Endothelial cell of umbilical vein (primary cell): ENCODE data around the gene LMNB1. TPM values are rescaled to one million over a fixed set of nuclear protein-coding genes. Genes with fewer than 3 reads are reported as not detected.

ENCODE experiments used
- BruUV-seq: library from RNA; stranded (reverse); fragments of 400-500 nt; replicated peaks from 2 replicates; lab custom pipeline; 2021; lab: Mats Ljungman, UMichigan
- CTCF ChIA-PET: fragments of 300-600, 350-600 bp; sonication (Branson Sonifier 250); formaldehyde crosslinking; loops from one replicate; lab custom pipeline; 2021; ENCODE audit warnings: antibody characterized with exemption, inconsistent platforms; lab: Charles Lee
- POLR2A ChIA-PET: fragments of 300-600, 350-600 bp; sonication (Branson Sonifier 250); formaldehyde crosslinking; loops from one replicate; lab custom pipeline; 2021; ENCODE audit warnings: antibody characterized with exemption, inconsistent platforms; lab: Charles Lee
- DNase-seq: peaks from one replicate; pipeline ENCODE4 v3.0.0-alpha.2; 2011; ENCODE audit warnings: low read depth, low spot score
- FAIRE-seq: peaks from 2 replicates; lab custom pipeline; 2011; peaks lifted over from hg19 to GRCh38; lab: Jason Lieb, UNC
- H2AFZ ChIP-seq: 2 replicates; pipeline ENCODE4 v1.6.0; 2012; ENCODE audit warnings: low read depth, low read length, control low read depth, inconsistent platforms
- H3K27ac ChIP-seq: 2 replicates; pipeline ENCODE4 v1.5.1; 2011; ENCODE audit warnings: low read depth, mild to moderate bottlenecking, control low read depth, low read length, moderate library complexity; ENCODE audit not compliant: insufficient read depth
- H3K27me3 ChIP-seq, 2 experiments: 2 replicates each; pipeline versions ENCODE4 v1.6.0 to v1.6.1; 2011; ENCODE audit warnings: low read length in 2 of 2, mixed read lengths in 1 of 2; ENCODE audit not compliant: control insufficient read depth in 2 of 2, insufficient read depth in 2 of 2
- H3K36me3 ChIP-seq, 2 experiments: 2 replicates in 1 of 2; 3 replicates in 1 of 2; pipeline ENCODE4 v1.5.1; 2011; ENCODE audit warnings: low read length in 2 of 2, mild to moderate bottlenecking in 1 of 2, moderate library complexity in 1 of 2; ENCODE audit not compliant: control insufficient read depth in 2 of 2, insufficient read depth in 2 of 2; ENCODE audit errors: extremely low read depth in 1 of 2
- H3K4me1 ChIP-seq: 3 replicates; pipeline ENCODE4 v1.5.1; 2011; ENCODE audit warnings: mild to moderate bottlenecking, low read length; ENCODE audit not compliant: control insufficient read depth, insufficient read depth; ENCODE audit errors: extremely low read depth
- H3K4me2 ChIP-seq: 2 replicates; pipeline ENCODE4 v1.6.1; 2011; ENCODE audit warnings: low read length, control low read depth, mixed read lengths; ENCODE audit not compliant: insufficient read depth
- H3K4me3 ChIP-seq, 3 experiments: fragments of 200-600 bp in 1 of 3; sonication (generic), shearing (Covaris generic) in 1 of 3; replicated peaks in 1 of 3; 2 replicates each; pipeline ENCODE4 v1.5.1; 2011 to 2016; ENCODE audit warnings: control low read depth in 3 of 3, low read length in 3 of 3, mild to moderate bottlenecking in 2 of 3, inconsistent platforms in 1 of 3, low read depth in 1 of 3, moderate library complexity in 1 of 3; ENCODE audit not compliant: insufficient read depth in 1 of 3
- H3K79me2 ChIP-seq: 2 replicates; pipeline ENCODE4 v1.6.0; 2012; ENCODE audit warnings: low read length, inconsistent platforms; ENCODE audit not compliant: control insufficient read depth, insufficient read depth
- H3K9ac ChIP-seq: replicated peaks from 2 replicates; pipeline ENCODE3; 2011; ENCODE audit warnings: low read length, control low read depth; ENCODE audit not compliant: insufficient read depth; ENCODE audit errors: extremely low read depth
- H3K9me1 ChIP-seq: replicated peaks from 3 replicates; pipeline ENCODE4 v1.6.0; 2011; ENCODE audit warnings: mild to moderate bottlenecking, low read length; ENCODE audit not compliant: control insufficient read depth, insufficient read depth; ENCODE audit errors: extremely low read depth
- H3K9me3 ChIP-seq: replicated peaks from 2 replicates; pipeline ENCODE4 v1.5.1; 2012; ENCODE audit warnings: low read length, inconsistent platforms; ENCODE audit not compliant: control insufficient read depth, insufficient read depth
- H4K20me1 ChIP-seq: replicated peaks from 2 replicates; pipeline ENCODE3; 2011; ENCODE audit warnings: mild to moderate bottlenecking, low read length; ENCODE audit not compliant: control insufficient read depth, insufficient read depth; ENCODE audit errors: extremely low read depth
- EZH2 ChIP-seq: IDR thresholded peaks from 2 replicates; pipeline ENCODE4 v1.6.1; 2012; ENCODE audit warnings: borderline replicate concordance, low read depth, mild to moderate bottlenecking, moderate library complexity, low read length, inconsistent platforms; ENCODE audit not compliant: severe bottlenecking
- GATA2 ChIP-seq: IDR thresholded peaks from 2 replicates; pipeline ENCODE4 v1.7.0; 2011; ENCODE audit warnings: low read depth, mild to moderate bottlenecking, moderate library complexity, mixed read lengths, low read length; ENCODE audit not compliant: insufficient read length, insufficient read depth
- MYC ChIP-seq: IDR thresholded peaks from one replicate; pipeline ENCODE4 v1.6.1; 2011; ENCODE audit warnings: mild to moderate bottlenecking, low read depth, low read length
- POLR2A ChIP-seq: IDR thresholded peaks from 2 replicates; pipeline ENCODE4 v1.6.1; 2012; ENCODE audit warnings: low read depth, mild to moderate bottlenecking, control low read depth, low read length
- POLR2AphosphoS5 ChIP-seq: IDR thresholded peaks from 2 replicates; pipeline ENCODE4 v1.6.1; 2012; ENCODE audit warnings: low read depth, mild to moderate bottlenecking, control low read depth, low read length, moderate library complexity; ENCODE audit not compliant: insufficient read depth
- dilution Hi-C: fragments of 300-500 bp; cut with MboI; formaldehyde crosslinking; loops from one replicate; pipeline ENCODE4 v1.15.0; 2019; ENCODE audit warnings: low sequenced_read_pairs; ENCODE audit not compliant: extremely low pct_ligation_motif_present
- intact Hi-C: fragments of 100-400 bp; cut with micrococcal nuclease; formaldehyde crosslinking; loops from one replicate; pipeline ENCODE4 v1.10.0; 2022
- polyA plus RNA-seq, 4 experiments: library from polyadenylated mRNA; depleted of rRNA in 3 of 4; stranded (reverse) in 3 of 4; unstranded in 1 of 4; fragments of >200 nt; gene quantifications; 2 replicates each; pipeline versions ENCODE4 v1.2.1 to v1.2.3, GENCODE V29; 2011 to 2012; ENCODE audit warnings: missing spikeins in 1 of 4
- total RNA-seq: library from RNA; stranded (reverse); gene quantifications from 2 replicates; pipeline ENCODE4 v1.2.3, GENCODE V29; 2021
- TF ChIP-seq, protein P1 (sequence below), 2 donors: IDR thresholded peaks; 1 replicate in 1 of 2; 2 replicates in 1 of 2; pipeline ENCODE4 v1.5.1; 2011; ENCODE audit warnings: low read length in 2 of 2, mild to moderate bottlenecking in 2 of 2, moderate library complexity in 2 of 2, control low read depth in 1 of 2, inconsistent platforms in 1 of 2, low read depth in 1 of 2; ENCODE audit not compliant: insufficient read depth in 1 of 2; ENCODE audit errors: extremely low read depth in 1 of 2
- TF ChIP-seq, protein P2 (sequence below): IDR thresholded peaks from 2 replicates; pipeline ENCODE4 v1.6.1; 2011; ENCODE audit not compliant: insufficient read depth, insufficient read length

The LMNB1 gene
- total and polyA plus RNA-seq, 2 donors (not counting 3 experiments of a cell fraction or from before 2014, with no cell fraction given): 45.2 to 144 TPM

DNA sequence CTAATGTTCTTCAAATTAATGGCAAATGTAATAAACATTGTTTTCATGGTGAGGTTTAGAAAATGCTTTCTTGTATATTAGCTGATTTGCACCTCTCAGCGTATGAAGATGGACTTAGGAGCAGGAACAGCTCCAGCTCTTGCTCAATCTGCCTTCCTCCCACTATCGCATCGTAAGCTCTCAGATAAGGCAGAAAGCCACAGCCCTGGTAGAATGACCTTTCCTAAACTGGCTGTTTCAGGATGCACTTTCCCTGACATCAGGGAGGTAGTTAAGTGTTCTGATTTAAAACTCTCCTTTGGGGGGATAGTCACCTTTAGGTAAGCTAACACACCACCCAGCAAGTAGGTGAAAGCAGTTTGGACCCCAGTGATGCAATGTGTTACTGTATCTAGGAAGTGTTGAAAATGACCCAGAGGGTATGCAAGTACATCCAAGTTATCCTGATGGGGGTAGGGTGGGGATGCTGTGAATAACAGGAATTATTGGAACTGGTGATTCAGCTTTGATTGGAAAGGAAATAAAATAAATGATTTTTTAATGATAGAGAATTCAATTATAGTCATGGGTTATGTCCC lies 72.3 kb downstream of the LMNB1 start:
- Histone ChIP-seq H3K79me2 (no peaks in the 10 kb centered on the region), H3K9me1 (no peaks in the 10 kb centered on the region), H3K27ac (no peak overlapping the region), H2AFZ (no peak overlapping the region), H3K4me2 (no peak overlapping the region), H3K4me1 (peaks cover 36% of the 10 kb centered on the region), H3K27me3 (no peaks in the 10 kb centered on the region), H3K4me3 (no peak overlapping the region), H3K9me3 (no peaks in the 10 kb centered on the region), H3K9ac (no peak overlapping the region), H3K36me3 (no peaks in the 10 kb centered on the region), H4K20me1 (no peaks in the 10 kb centered on the region)
- ChIA-PET POLR2A (no interaction called here), CTCF (interaction anchor here (0.5 to 3.0 kb wide), 2 partner anchors 12 to 182 kb away, joined by 3 to 14 read pairs; no protein-coding TSS in a partner anchor)
- no peak for FAIRE-seq
- no TSS peak for BruUV-seq
- DNase-seq: no peak
- intact Hi-C loops: no loop called here
- dilution Hi-C loops: no loop called here
- TF ChIP-seq POLR2A (no peak), GATA2 (no peak), POLR2AphosphoS5 (no peak), MYC (no peak), EZH2 (no peak)
- TF ChIP-seq, protein P1, sequence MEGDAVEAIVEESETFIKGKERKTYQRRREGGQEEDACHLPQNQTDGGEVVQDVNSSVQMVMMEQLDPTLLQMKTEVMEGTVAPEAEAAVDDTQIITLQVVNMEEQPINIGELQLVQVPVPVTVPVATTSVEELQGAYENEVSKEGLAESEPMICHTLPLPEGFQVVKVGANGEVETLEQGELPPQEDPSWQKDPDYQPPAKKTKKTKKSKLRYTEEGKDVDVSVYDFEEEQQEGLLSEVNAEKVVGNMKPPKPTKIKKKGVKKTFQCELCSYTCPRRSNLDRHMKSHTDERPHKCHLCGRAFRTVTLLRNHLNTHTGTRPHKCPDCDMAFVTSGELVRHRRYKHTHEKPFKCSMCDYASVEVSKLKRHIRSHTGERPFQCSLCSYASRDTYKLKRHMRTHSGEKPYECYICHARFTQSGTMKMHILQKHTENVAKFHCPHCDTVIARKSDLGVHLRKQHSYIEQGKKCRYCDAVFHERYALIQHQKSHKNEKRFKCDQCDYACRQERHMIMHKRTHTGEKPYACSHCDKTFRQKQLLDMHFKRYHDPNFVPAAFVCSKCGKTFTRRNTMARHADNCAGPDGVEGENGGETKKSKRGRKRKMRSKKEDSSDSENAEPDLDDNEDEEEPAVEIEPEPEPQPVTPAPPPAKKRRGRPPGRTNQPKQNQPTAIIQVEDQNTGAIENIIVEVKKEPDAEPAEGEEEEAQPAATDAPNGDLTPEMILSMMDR (IDR thresholded peaks at IDR 0.05; ENCODE audit: extremely low read depth in 1 of 2, insufficient read depth in 1 of 2, low read depth in 1 of 2, low read length in 2 of 2): no peak
- TF ChIP-seq, protein P2, sequence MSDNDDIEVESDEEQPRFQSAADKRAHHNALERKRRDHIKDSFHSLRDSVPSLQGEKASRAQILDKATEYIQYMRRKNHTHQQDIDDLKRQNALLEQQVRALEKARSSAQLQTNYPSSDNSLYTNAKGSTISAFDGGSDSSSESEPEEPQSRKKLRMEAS: no peak
